CD8-positive, alpha-beta memory T cell (primary cell): ENCODE measurements around the gene FZR1. TPM values are rescaled to one million over a fixed set of nuclear protein-coding genes. Genes with fewer than 3 reads are reported as not detected.
A peak's percentile ranks its signal among the peaks of the same experiment; 100 is the strongest.
"Not testable (repeated sequence)": the region's sequence is repeated elsewhere in the genome, so short reads cannot be mapped to it uniquely, and the experiment has no call there.

ENCODE experiments used
- CTCF ChIA-PET: fragments of 350-600 bp; sonication (Branson Sonifier 250); formaldehyde crosslinking; loops from one replicate; lab custom pipeline; 2021; ENCODE audit warnings: antibody characterized with exemption; lab: Charles Lee
- POLR2A ChIA-PET: fragments of 350-600 bp; sonication (Branson Sonifier 250); formaldehyde crosslinking; loops from one replicate; lab custom pipeline; 2021; ENCODE audit warnings: antibody characterized with exemption; lab: Charles Lee
- DNase-seq, 5 donors: peaks; one replicate each; pipeline versions ENCODE4 v3.0.0 to v3.0.0-alpha.2; 2020 to 2022; ENCODE audit warnings: mixed read lengths in 1 of 5
- H3K27ac ChIP-seq: one replicate; pipeline ENCODE4 v1.7.0; 2013; ENCODE audit warnings: low read depth, mild to moderate bottlenecking, low read length, moderate library complexity
- H3K27me3 ChIP-seq: 2 replicates; pipeline ENCODE4 v1.7.0; 2013; ENCODE audit warnings: low read length, mild to moderate bottlenecking; ENCODE audit not compliant: insufficient read depth, poor library complexity, severe bottlenecking
- H3K36me3 ChIP-seq: 2 replicates; pipeline ENCODE4 v1.7.0; 2013; ENCODE audit warnings: mild to moderate bottlenecking, low read length, moderate library complexity; ENCODE audit not compliant: insufficient read depth
- H3K4me1 ChIP-seq: 2 replicates; pipeline ENCODE4 v1.7.0; 2013; ENCODE audit warnings: mild to moderate bottlenecking, low read length, moderate library complexity; ENCODE audit not compliant: insufficient read depth
- H3K4me3 ChIP-seq: 2 replicates; pipeline ENCODE4 v1.7.0; 2013; ENCODE audit warnings: mild to moderate bottlenecking, low read length
- H3K9me3 ChIP-seq: 2 replicates; pipeline ENCODE4 v1.7.0; 2013; ENCODE audit warnings: mild to moderate bottlenecking, low read length
- H3K27ac Mint-ChIP-seq, 8 donors: one replicate each; pipeline ENCODE4 v1.8.0; 2020 to 2021; ENCODE audit warnings: mixed read lengths in 8 of 8, mild to moderate bottlenecking in 6 of 8, inconsistent platforms in 3 of 8, moderate library complexity in 3 of 8
- H3K27me3 Mint-ChIP-seq, 2 donors: one replicate each; pipeline ENCODE4 v1.8.0; 2020 to 2021; ENCODE audit warnings: mixed read lengths in 2 of 2, mild to moderate bottlenecking in 1 of 2, moderate library complexity in 1 of 2
- H3K36me3 Mint-ChIP-seq, 3 donors: one replicate each; pipeline ENCODE4 v1.8.0; 2020 to 2021; ENCODE audit warnings: mixed read lengths in 3 of 3, inconsistent platforms in 1 of 3, mild to moderate bottlenecking in 1 of 3
- H3K4me1 Mint-ChIP-seq, 3 donors: one replicate each; pipeline ENCODE4 v1.8.0; 2020 to 2021; ENCODE audit warnings: mixed read lengths in 3 of 3, inconsistent platforms in 1 of 3, mild to moderate bottlenecking in 1 of 3
- H3K4me3 Mint-ChIP-seq, 7 donors: one replicate each; pipeline ENCODE4 v1.8.0; 2020 to 2021; ENCODE audit warnings: mixed read lengths in 7 of 7, mild to moderate bottlenecking in 6 of 7, moderate library complexity in 4 of 7, inconsistent platforms in 2 of 7
- H3K9me3 Mint-ChIP-seq, 5 donors: one replicate each; pipeline ENCODE4 v1.8.0; 2020 to 2022; ENCODE audit warnings: mixed read lengths in 5 of 5, mild to moderate bottlenecking in 3 of 5, moderate library complexity in 2 of 5, inconsistent platforms in 1 of 5
- polyA plus RNA-seq: library from polyadenylated mRNA; unstranded; fragments of 300-500 nt; fragmentation: Illumina TruSeq; gene quantifications from one replicate; pipeline ENCODE4 v1.2.3, GENCODE V29; 2021
- total RNA-seq, 2 experiments: library from RNA; stranded (reverse); gene quantifications; one replicate each; pipeline ENCODE4 v1.2.3, GENCODE V29; 2021

Gene FZR1
- total and polyA plus RNA-seq, 3 experiments from 2014 or later = 14.4 to 36.9 (median 36.7) TPM

GRCh38 chr19:3580156-3580934 is 74.2 kb downstream of the FZR1 start:
- DNase-seq = no peak
- Mint-ChIP-seq H3K27ac (peak overlapping the region in 2 of 8 donors; percentile 17 to 26), H3K9me3 (peaks cover 0 to 2% (median 0%) of the 10 kb centered on the region in 5 donors), H3K4me1 (peaks cover under 1% of the 10 kb centered on the region in 3 donors), H3K4me3 (peak overlapping the region in 1 of 7 donors; percentile 45), H3K27me3 (no peaks in the 10 kb centered on the region), H3K36me3 (peaks cover 0 to 8% (median 1%) of the 10 kb centered on the region in 3 donors)
- Histone ChIP-seq H3K27ac (no peak overlapping the region), H3K27me3 (no peaks in the 10 kb centered on the region), H3K4me3 (no peak overlapping the region), H3K9me3 (no peaks in the 10 kb centered on the region), H3K36me3 (no peaks in the 10 kb centered on the region), H3K4me1 (no peaks in the 10 kb centered on the region)
- ChIA-PET POLR2A (no interaction called here), CTCF (interaction anchor here (0.6 kb wide), 1 partner anchor 818 kb away, joined by 3 read pairs; no protein-coding TSS in a partner anchor)

- POLR2A ChIA-PET, H3K27ac Mint-ChIP-seq: not testable (repeated sequence)
Observed at GRCh38 chr19:3581792-3582191, 75.7 kb downstream of the FZR1 start.

GRCh38 chr19:3584036-3584802 is 78.1 kb downstream of the FZR1 start:
- H3K27me3 Mint-ChIP-seq = not testable (repeated sequence)
- POLR2A ChIA-PET = interaction anchor here (0.7 to 2.2 kb wide), 2 partner anchors 21 to 39 kb away, joined by 4 to 7 read pairs; no protein-coding TSS in a partner anchor

More at GRCh38 chr19:3581792-3582191, 75.7 kb downstream of the FZR1 start:
- DNase-seq, H3K9me3 Mint-ChIP-seq, H3K9me3 ChIP-seq, H3K27ac ChIP-seq, H3K4me3 Mint-ChIP-seq, H3K4me1 ChIP-seq, H3K36me3 Mint-ChIP-seq, H3K4me1 Mint-ChIP-seq, H3K36me3 ChIP-seq, H3K27me3 Mint-ChIP-seq, H3K4me3 ChIP-seq, H3K27me3 ChIP-seq: not testable (repeated sequence)
- CTCF ChIA-PET = interaction anchor here (0.8 kb wide), 1 partner anchor 42 kb away, joined by 4 read pairs; no protein-coding TSS in a partner anchor

GRCh38 chr19:3585301-3586126 is 79.4 kb downstream of the FZR1 start, which contains the start of gene GIPC3:
GIPC3 (plus strand) TSS chr19:3585478; CDS start chr19:3585598, 120 bp downstream.
- Histone ChIP-seq H3K27ac (no peak within 1 kb of the TSS), H3K27me3 (peaks cover 3% of the 10 kb centered on the region), H3K4me1 (no peaks in the 10 kb centered on the region), H3K4me3 (peak within 1 kb of the TSS; percentile 62), H3K9me3 (no peaks in the 10 kb centered on the region), H3K36me3 (no peaks in the 10 kb centered on the region)
- no peaks in the 10 kb centered on the region for H3K9me3 Mint-ChIP-seq
- peak within 1 kb of the TSS in 1 of 8 donors; percentile 43 for H3K27ac Mint-ChIP-seq
- H3K4me3 Mint-ChIP-seq = peak within 1 kb of the TSS in 5 of 7 donors; percentile 43 to 78 (median 58)
- H3K4me1 Mint-ChIP-seq = no peaks in the 10 kb centered on the region
- ChIA-PET CTCF (interaction anchor here (0.7 to 3.4 kb wide), 10 partner anchors 10 to 40 kb away, joined by 3 to 18 read pairs (median 5); no protein-coding TSS in a partner anchor), POLR2A (interaction anchor here (0.5 to 2.2 kb wide), 4 partner anchors 19 to 288 kb away, joined by 3 to 9 read pairs (median 6); no protein-coding TSS in a partner anchor)
- H3K36me3 Mint-ChIP-seq = peaks cover 0 to 1% (median 0%) of the 10 kb centered on the region in 3 donors
- H3K27me3 Mint-ChIP-seq = no peaks in the 10 kb centered on the region
- DNase-seq = no peak

More at GRCh38 chr19:3584036-3584802, 78.1 kb downstream of the FZR1 start:
- H3K27me3 ChIP-seq, H3K4me1 ChIP-seq, H3K9me3 ChIP-seq, H3K4me3 ChIP-seq, H3K36me3 Mint-ChIP-seq, H3K9me3 Mint-ChIP-seq, H3K36me3 ChIP-seq, H3K27ac ChIP-seq, DNase-seq, H3K27ac Mint-ChIP-seq, H3K4me1 Mint-ChIP-seq: not testable (repeated sequence)
- CTCF ChIA-PET = interaction anchor here (1.4 to 3.1 kb wide), 3 partner anchors 20 to 38 kb away, joined by 3 to 18 read pairs (median 4); no protein-coding TSS in a partner anchor
- peak overlapping the region in 2 of 7 donors; percentile 32 to 59 for H3K4me3 Mint-ChIP-seq

GRCh38 chr19:3586127-3586626 is 80.1 kb downstream of the FZR1 start:
- Histone ChIP-seq H3K36me3 (no peaks in the 10 kb centered on the region), H3K4me3 (peak overlapping the region; percentile 62), H3K27me3 (peaks cover 3% of the 10 kb centered on the region), H3K27ac (no peak overlapping the region), H3K4me1 (no peaks in the 10 kb centered on the region), H3K9me3 (no peaks in the 10 kb centered on the region)
- peak overlapping the region in 5 of 7 donors; percentile 43 to 78 (median 58) for H3K4me3 Mint-ChIP-seq
- no peaks in the 10 kb centered on the region for H3K27me3 Mint-ChIP-seq
- no peaks in the 10 kb centered on the region for H3K9me3 Mint-ChIP-seq
- H3K27ac Mint-ChIP-seq = peak overlapping the region in 1 of 8 donors; percentile 43
- peak in 2 of 5 donors; percentile 14 to 55 for DNase-seq
- H3K4me1 Mint-ChIP-seq = no peaks in the 10 kb centered on the region
- peaks cover 0 to 1% (median 0%) of the 10 kb centered on the region in 3 donors for H3K36me3 Mint-ChIP-seq
- ChIA-PET CTCF (interaction anchor here (1.3 to 3.4 kb wide), 7 partner anchors 10 to 40 kb away, joined by 4 to 18 read pairs (median 6); no protein-coding TSS in a partner anchor), POLR2A (interaction anchor here (0.6 to 2.2 kb wide), 2 partner anchors 19 to 37 kb away, joined by 4 to 7 read pairs; no protein-coding TSS in a partner anchor)

- H3K4me1 ChIP-seq = no peaks in the 10 kb centered on the region
- H3K9me3 ChIP-seq = no peaks in the 10 kb centered on the region
- no peak overlapping the region for H3K27ac Mint-ChIP-seq
- H3K27ac ChIP-seq = no peak overlapping the region
- H3K4me3 ChIP-seq = no peak overlapping the region
- peaks cover 0 to 1% (median 0%) of the 10 kb centered on the region in 3 donors for H3K36me3 Mint-ChIP-seq
- H3K9me3 Mint-ChIP-seq = no peaks in the 10 kb centered on the region
- H3K4me1 Mint-ChIP-seq = no peaks in the 10 kb centered on the region
- no peak for DNase-seq
- CTCF ChIA-PET = interaction anchor here (1.9 to 3.4 kb wide), 3 partner anchors 22 to 41 kb away, joined by 6 to 18 read pairs (median 14); no protein-coding TSS in a partner anchor
- H3K4me3 Mint-ChIP-seq = peak overlapping the region in 2 of 7 donors; percentile 20 to 23
- H3K27me3 ChIP-seq = peaks cover 3% of the 10 kb centered on the region
- POLR2A ChIA-PET = interaction anchor here (0.6 kb wide), 1 partner anchor 38 kb away, joined by 4 read pairs; no protein-coding TSS in a partner anchor
- H3K27me3 Mint-ChIP-seq = no peaks in the 10 kb centered on the region
- H3K36me3 ChIP-seq = no peaks in the 10 kb centered on the region
Observed at GRCh38 chr19:3586707-3587346, 80.7 kb downstream of the FZR1 start.
